Small intestine (tissue), 7 donors: Measurements from ENCODE around the gene KCNMB1. TPM values are rescaled to one million over a fixed set of nuclear protein-coding genes. Genes with fewer than 3 reads are reported as not detected.

Source experiments
- DNase-seq, 2 donors: peaks; one replicate each; pipeline versions ENCODE4 v3.0.0 to v3.0.0-alpha.2; 2013
- FAIRE-seq: peaks from 2 replicates; lab custom pipeline; 2012; peaks lifted over from hg19 to GRCh38; lab: Jason Lieb, UNC
- H3K27ac ChIP-seq, 3 donors: one replicate each; pipeline ENCODE4 v1.5.1; 2013; ENCODE audit warnings: low read length in 2 of 3, mild to moderate bottlenecking in 2 of 3, control low read depth in 1 of 3, inconsistent platforms in 1 of 3, low read depth in 1 of 3, moderate library complexity in 1 of 3
- H3K27me3 ChIP-seq, 3 donors: one replicate each; pipeline ENCODE4 v1.6.1; 2013; ENCODE audit warnings: low read length in 3 of 3, inconsistent platforms in 1 of 3; ENCODE audit not compliant: control insufficient read depth in 3 of 3, insufficient read depth in 3 of 3
- H3K36me3 ChIP-seq, 3 donors: one replicate each; pipeline ENCODE4 v1.6.1; 2013; ENCODE audit warnings: low read length in 3 of 3, inconsistent platforms in 1 of 3, low read depth in 1 of 3, mild to moderate bottlenecking in 1 of 3, moderate library complexity in 1 of 3; ENCODE audit not compliant: control insufficient read depth in 3 of 3, insufficient read depth in 2 of 3
- H3K4me1 ChIP-seq, 3 donors: one replicate each; pipeline ENCODE4 v1.6.1; 2013; ENCODE audit warnings: low read length in 2 of 3, inconsistent platforms in 1 of 3, low read depth in 1 of 3, mild to moderate bottlenecking in 1 of 3, moderate library complexity in 1 of 3; ENCODE audit not compliant: control insufficient read depth in 3 of 3, insufficient read depth in 2 of 3
- H3K4me3 ChIP-seq, 3 donors: one replicate each; pipeline ENCODE4 v1.5.1; 2013; ENCODE audit warnings: low read length in 3 of 3, control low read depth in 1 of 3, inconsistent platforms in 1 of 3, low read depth in 1 of 3, mild to moderate bottlenecking in 1 of 3, moderate library complexity in 1 of 3
- H3K9me3 ChIP-seq, 2 donors: one replicate each; pipeline ENCODE4 v1.6.1; 2013; ENCODE audit warnings: low read depth in 1 of 2, low read length in 1 of 2; ENCODE audit not compliant: control insufficient read depth in 2 of 2, insufficient read depth in 1 of 2
- WGBS, 3 donors: extraction: QIAGEN DNeasy Blood & Tissue Kit; methylation state at CpG; one replicate each; pipeline ENCODE4 v1.1.7; 2013; 5-methylcytosine and 5-hydroxymethylcytosine counted together
- polyA plus RNA-seq, 4 donors: library from polyadenylated mRNA; stranded (reverse) in 3 of 4; unstranded in 1 of 4; fragments of 200-250 nt in 3 of 4; fragments of 120-200 nt in 1 of 4; gene quantifications; one replicate each; pipeline versions ENCODE4 v1.2.1 to v1.2.3, GENCODE V29; 2013
- donor health status: healthy with polysubstance abuse.
- donor health status: control.
- donor health status: control.
- donor health status: Bipolar disorder and iron deficiency.
- donor health status: healthy.

KCNMB1 gene
- polyA plus RNA-seq, 4 donors = 0.22 to 3.6 (median 0.63) TPM

GRCh38 chr5:170411100-170411499 lies 21.9 kb upstream of the KCNMB1 start:
- H3K9me3 ChIP-seq = no peaks in the 10 kb centered on the region
- no peaks in the 10 kb centered on the region for H3K27me3 ChIP-seq
- DNase-seq (no peak), FAIRE-seq (no peak)
- no peaks in the 10 kb centered on the region for H3K4me1 ChIP-seq
- 65 to 86% (median 80%) methylated on average over 3 of the region's 3 CpGs for WGBS, 3 donors
- H3K4me3 ChIP-seq = no peak overlapping the region
- no peaks in the 10 kb centered on the region for H3K36me3 ChIP-seq
- no peak overlapping the region for H3K27ac ChIP-seq

GRCh38 chr5:170410401-170410800 lies 21.2 kb upstream of the KCNMB1 start:
- DNase-seq = no peak
- Histone ChIP-seq H3K36me3 (no peaks in the 10 kb centered on the region), H3K4me1 (no peaks in the 10 kb centered on the region), H3K9me3 (no peaks in the 10 kb centered on the region), H3K27ac (no peak overlapping the region), H3K4me3 (no peak overlapping the region), H3K27me3 (no peaks in the 10 kb centered on the region)
- 89 to 94% (median 91%) methylated on average over 2 of the region's 2 CpGs for WGBS, 3 donors
- no peak for FAIRE-seq

- H3K4me1 ChIP-seq = no peaks in the 10 kb centered on the region
- H3K4me3 ChIP-seq = no peak overlapping the region
- H3K27me3 ChIP-seq = no peaks in the 10 kb centered on the region
- H3K9me3 ChIP-seq = no peaks in the 10 kb centered on the region
- DNase-seq = no peak
- H3K36me3 ChIP-seq = no peaks in the 10 kb centered on the region
- no peak for FAIRE-seq
- WGBS, 3 donors = 72 to 85% (median 77%) methylated on average over 7 of the region's 7 CpGs
- H3K27ac ChIP-seq = no peak overlapping the region
Observed at GRCh38 chr5:170408877-170409660, 19.9 kb upstream of the KCNMB1 start.

- DNase-seq = no peak
Observed at GRCh38 chr5:170408226-170408625, 19.1 kb upstream of the KCNMB1 start.

GRCh38 chr5:170407062-170407461 lies 17.9 kb upstream of the KCNMB1 start:
- peaks cover 0 to 5% of the 10 kb centered on the region in 2 donors for H3K9me3 ChIP-seq
- 81 to 88% (median 87%) methylated on average over 6 of the region's 6 CpGs for WGBS, 3 donors
- no peak for FAIRE-seq
- DNase-seq = no peak
- H3K36me3 ChIP-seq = no peaks in the 10 kb centered on the region
- H3K27me3 ChIP-seq = no peaks in the 10 kb centered on the region
- H3K4me1 ChIP-seq = no peaks in the 10 kb centered on the region
- H3K4me3 ChIP-seq = no peak overlapping the region
- H3K27ac ChIP-seq = no peak overlapping the region

More at GRCh38 chr5:170408226-170408625, 19.1 kb upstream of the KCNMB1 start:
- Histone ChIP-seq H3K4me3 (no peak overlapping the region), H3K4me1 (no peaks in the 10 kb centered on the region), H3K9me3 (no peaks in the 10 kb centered on the region), H3K27ac (no peak overlapping the region), H3K27me3 (no peaks in the 10 kb centered on the region), H3K36me3 (no peaks in the 10 kb centered on the region)
- FAIRE-seq = no peak
- 38 to 53% (median 46%) methylated on average over 6 of the region's 6 CpGs for WGBS, 3 donors

- WGBS, 3 donors = 24 to 45% (median 26%) methylated on average over 2 of the region's 2 CpGs
- no peak for FAIRE-seq
Observed at GRCh38 chr5:170405817-170406216, 16.6 kb upstream of the KCNMB1 start.

GRCh38 chr5:170404398-170404797 lies 15.2 kb upstream of the KCNMB1 start:
- Histone ChIP-seq H3K4me1 (no peaks in the 10 kb centered on the region), H3K4me3 (no peak overlapping the region), H3K9me3 (peaks cover 0 to 8% of the 10 kb centered on the region in 2 donors), H3K36me3 (no peaks in the 10 kb centered on the region), H3K27ac (no peak overlapping the region), H3K27me3 (no peaks in the 10 kb centered on the region)
- WGBS, 3 donors = 16 to 41% (median 20%) methylated on average over 2 of the region's 2 CpGs
- FAIRE-seq (no peak), DNase-seq (no peak)

More at GRCh38 chr5:170405817-170406216, 16.6 kb upstream of the KCNMB1 start:
- no peak for DNase-seq
- H3K36me3 ChIP-seq = no peaks in the 10 kb centered on the region
- no peaks in the 10 kb centered on the region for H3K4me1 ChIP-seq
- no peak overlapping the region for H3K27ac ChIP-seq
- H3K27me3 ChIP-seq = no peaks in the 10 kb centered on the region
- H3K9me3 ChIP-seq = peaks cover 0 to 8% of the 10 kb centered on the region in 2 donors
- no peak overlapping the region for H3K4me3 ChIP-seq

- DNase-seq (no peak), FAIRE-seq (no peak)
- Histone ChIP-seq H3K9me3 (peaks cover 0 to 8% of the 10 kb centered on the region in 2 donors), H3K36me3 (no peaks in the 10 kb centered on the region), H3K27ac (no peak overlapping the region), H3K4me1 (no peaks in the 10 kb centered on the region), H3K27me3 (no peaks in the 10 kb centered on the region), H3K4me3 (no peak overlapping the region)
- 71 to 85% (median 83%) methylated on average over 4 of the region's 4 CpGs for WGBS, 3 donors
Observed at GRCh38 chr5:170403675-170404074, 14.5 kb upstream of the KCNMB1 start.
